ENCODE results near the gene SEPTIN11.

SEPTIN11 gene

GRCh38 chr4:76995776-76996175, 46.2 kb downstream of the SEPTIN11 start:
- H3K36me3 ChIP-seq (ENCODE audit: control insufficient read depth, insufficient read depth, low read length), result peaks cover 12% of the 10 kb centered on the region
- TF ChIP-seq CTCF (IDR thresholded peaks at IDR 0.05; ENCODE audit: insufficient read depth, low read length, poor library complexity, severe bottlenecking), result no peak
- H3K27me3 ChIP-seq (replicated peaks; ENCODE audit: control insufficient read depth, insufficient read depth, low read length), result no peaks in the 10 kb centered on the region
- DNase-seq (ENCODE audit: extremely low read depth, insufficient read length), result no peak
- no peak overlapping the region for H3K4me3 ChIP-seq (replicated peaks; ENCODE audit: low read depth, low read length)

DNA sequence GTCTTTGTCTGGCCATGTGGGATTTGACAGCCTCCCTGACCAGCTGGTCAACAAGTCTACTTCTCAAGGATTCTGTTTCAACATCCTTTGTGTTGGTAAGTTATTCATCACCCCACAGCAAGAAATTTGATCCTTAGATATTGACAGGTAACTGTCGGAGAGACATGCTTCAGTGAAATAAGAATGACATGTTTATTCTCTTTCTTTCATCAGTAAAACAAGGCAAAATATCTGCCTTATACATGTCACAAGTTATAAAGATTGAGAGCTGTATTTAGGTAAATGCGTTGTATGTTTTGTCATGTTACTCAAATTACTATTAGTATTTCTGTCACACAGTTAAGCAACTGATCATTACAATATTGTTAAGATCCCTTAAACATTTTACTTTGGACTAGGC, 46.9 kb downstream of the SEPTIN11 start:
- Histone ChIP-seq H3K27me3 (replicated peaks; ENCODE audit: control insufficient read depth, insufficient read depth, low read length) (no peaks in the 10 kb centered on the region), H3K36me3 (ENCODE audit: control insufficient read depth, insufficient read depth, low read length) (peaks cover 12% of the 10 kb centered on the region), H3K4me3 (replicated peaks; ENCODE audit: low read depth, low read length) (no peak overlapping the region)
- TF ChIP-seq CTCF (IDR thresholded peaks at IDR 0.05; ENCODE audit: insufficient read depth, low read length, poor library complexity, severe bottlenecking), result no peak
- DNase-seq (ENCODE audit: extremely low read depth, insufficient read length), result no peak

- TF ChIP-seq CTCF (IDR thresholded peaks at IDR 0.05; ENCODE audit: insufficient read depth, low read length, poor library complexity, severe bottlenecking), result no peak
- H3K36me3 ChIP-seq (ENCODE audit: control insufficient read depth, insufficient read depth, low read length), result peaks cover 12% of the 10 kb centered on the region
- no peaks in the 10 kb centered on the region for H3K27me3 ChIP-seq (replicated peaks; ENCODE audit: control insufficient read depth, insufficient read depth, low read length)
- no peak for DNase-seq (ENCODE audit: extremely low read depth, insufficient read length)
- H3K4me3 ChIP-seq (replicated peaks; ENCODE audit: low read depth, low read length), result no peak overlapping the region
Observed at GRCh38 chr4:76997077-76997476, 47.5 kb downstream of the SEPTIN11 start.

GRCh38 chr4:76997532-76997931, 48.0 kb downstream of the SEPTIN11 start:
- Histone ChIP-seq H3K27me3 (replicated peaks; ENCODE audit: control insufficient read depth, insufficient read depth, low read length) (no peaks in the 10 kb centered on the region), H3K4me3 (replicated peaks; ENCODE audit: low read depth, low read length) (no peak overlapping the region), H3K36me3 (ENCODE audit: control insufficient read depth, insufficient read depth, low read length) (peaks cover 12% of the 10 kb centered on the region)
- TF ChIP-seq CTCF (IDR thresholded peaks at IDR 0.05; ENCODE audit: insufficient read depth, low read length, poor library complexity, severe bottlenecking), result no peak
- DNase-seq (ENCODE audit: extremely low read depth, insufficient read length), result no peak

DNA sequence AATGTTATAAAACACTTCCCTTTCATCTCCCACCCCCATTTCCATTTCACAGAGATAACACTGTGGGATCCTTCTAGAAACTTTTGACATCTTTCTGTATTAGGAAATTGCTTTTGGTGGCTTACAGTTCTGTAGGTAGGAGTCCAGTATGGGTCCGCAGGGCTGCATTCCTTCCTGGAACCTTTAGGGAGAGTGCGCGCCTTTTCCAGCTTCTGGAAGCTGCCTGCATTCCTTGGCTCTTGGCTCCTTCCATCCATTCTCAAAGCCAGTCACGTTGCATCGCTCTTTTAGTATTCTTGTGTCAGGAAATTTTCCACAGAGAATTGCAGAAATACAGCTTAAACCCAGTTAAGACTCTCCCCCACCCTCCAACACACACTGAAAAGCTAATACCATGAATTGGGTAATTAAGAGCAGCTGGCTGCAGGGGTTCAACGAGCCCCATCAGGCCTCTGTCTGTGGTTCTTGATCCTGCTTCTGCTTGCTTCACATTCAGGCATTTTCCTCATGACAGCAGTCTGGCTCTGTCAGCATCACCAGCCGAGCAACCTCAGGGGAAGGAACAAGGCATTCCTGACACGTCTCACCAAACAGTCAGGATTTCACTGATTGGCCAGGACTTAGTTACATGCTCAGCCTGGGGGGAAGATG, 48.8 kb downstream of the SEPTIN11 start:
- H3K27me3 ChIP-seq (replicated peaks; ENCODE audit: control insufficient read depth, insufficient read depth, low read length), result no peaks in the 10 kb centered on the region
- TF ChIP-seq CTCF (IDR thresholded peaks at IDR 0.05; ENCODE audit: insufficient read depth, low read length, poor library complexity, severe bottlenecking), result no peak
- H3K4me3 ChIP-seq (replicated peaks; ENCODE audit: low read depth, low read length), result no peak overlapping the region
- H3K36me3 ChIP-seq (ENCODE audit: control insufficient read depth, insufficient read depth, low read length), result peaks cover 12% of the 10 kb centered on the region
- DNase-seq (ENCODE audit: extremely low read depth, insufficient read length), result no peak
